Thyroid gland (tissue), 4 donors: Measurements from ENCODE around the gene ZNF70.

Experiments used
- POLR2A ChIP-seq, 2 donors: fragments of 450-650 bp; IDR thresholded peaks; one replicate each; pipeline ENCODE4 v1.6.1; 2017; ENCODE audit warnings: antibody characterized with exemption in 2 of 2, mild to moderate bottlenecking in 2 of 2, moderate library complexity in 1 of 2
- TF ChIP-seq, protein P1 (sequence below), 6 experiments: fragments of 200-600 bp in 3 of 6; fragments of 450-650 bp in 3 of 6; sonication (generic) in 3 of 6; IDR thresholded peaks; one replicate each; pipeline ENCODE4 v1.5.1; 2016 to 2019; ENCODE audit warnings: antibody characterized with exemption in 6 of 6, mild to moderate bottlenecking in 2 of 6, inconsistent platforms in 1 of 6, moderate library complexity in 1 of 6

DNA sequence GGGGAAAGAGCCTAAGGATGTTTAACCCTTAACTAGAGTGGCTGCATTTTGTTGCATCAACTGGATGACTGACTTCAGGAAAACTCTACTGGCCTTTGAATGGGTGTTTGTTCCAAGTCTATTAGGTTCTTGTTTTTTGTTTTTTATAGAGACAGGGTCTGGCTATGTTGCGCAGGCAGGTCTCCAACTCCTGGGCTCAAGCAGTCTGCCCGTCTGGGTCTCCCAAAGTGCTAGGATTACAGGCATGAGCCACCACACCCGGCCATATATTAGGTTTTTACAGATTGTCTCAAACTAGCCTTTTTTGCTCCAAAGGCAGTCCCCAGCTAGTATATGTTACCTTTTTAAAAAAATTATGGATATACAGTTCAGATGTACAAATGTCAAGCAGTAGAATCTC lies 37.0 kb upstream of the ZNF70 start:
- TF ChIP-seq, protein P1, sequence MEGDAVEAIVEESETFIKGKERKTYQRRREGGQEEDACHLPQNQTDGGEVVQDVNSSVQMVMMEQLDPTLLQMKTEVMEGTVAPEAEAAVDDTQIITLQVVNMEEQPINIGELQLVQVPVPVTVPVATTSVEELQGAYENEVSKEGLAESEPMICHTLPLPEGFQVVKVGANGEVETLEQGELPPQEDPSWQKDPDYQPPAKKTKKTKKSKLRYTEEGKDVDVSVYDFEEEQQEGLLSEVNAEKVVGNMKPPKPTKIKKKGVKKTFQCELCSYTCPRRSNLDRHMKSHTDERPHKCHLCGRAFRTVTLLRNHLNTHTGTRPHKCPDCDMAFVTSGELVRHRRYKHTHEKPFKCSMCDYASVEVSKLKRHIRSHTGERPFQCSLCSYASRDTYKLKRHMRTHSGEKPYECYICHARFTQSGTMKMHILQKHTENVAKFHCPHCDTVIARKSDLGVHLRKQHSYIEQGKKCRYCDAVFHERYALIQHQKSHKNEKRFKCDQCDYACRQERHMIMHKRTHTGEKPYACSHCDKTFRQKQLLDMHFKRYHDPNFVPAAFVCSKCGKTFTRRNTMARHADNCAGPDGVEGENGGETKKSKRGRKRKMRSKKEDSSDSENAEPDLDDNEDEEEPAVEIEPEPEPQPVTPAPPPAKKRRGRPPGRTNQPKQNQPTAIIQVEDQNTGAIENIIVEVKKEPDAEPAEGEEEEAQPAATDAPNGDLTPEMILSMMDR (IDR thresholded peaks at IDR 0.05): no peak
- TF ChIP-seq POLR2A (IDR thresholded peaks at IDR 0.05): no peak
